K562 treated with DMSO at 1 percent for 4 hours (cell line): ENCODE measurements around the gene CFHR5. TPM values are rescaled to one million over a fixed set of nuclear protein-coding genes. Genes with fewer than 3 reads are reported as not detected.

Source experiments
- total RNA-seq: library from RNA; unstranded; fragments of 300-600 nt; gene quantifications from 2 replicates; pipeline ENCODE4 v1.2.3, GENCODE V29; 2022; ENCODE audit not compliant: insufficient read depth

The CFHR5 gene
- total RNA-seq, result not detected in 2 replicates

GRCh38 chr1:196977278-196977677, at the start of gene CFHR5:
TSS of gene CFHR5 (plus strand) at chr1:196977556. CDS start at chr1:196977665, 109 bp downstream.

GRCh38 chr1:196943568-196943967, 33.8 kb upstream of the CFHR5 start, which contains the start of gene CFHR2:
TSS of gene CFHR2 (plus strand) at chr1:196943738. CDS start at chr1:196943881, 143 bp downstream.

Other genes with a start within 250 kb of the CFHR5 start
- not detected in 2 replicates for gene CFHR3, start 202.7 kb upstream of the CFHR5 start, total RNA-seq
- gene CFHR1, start 157.8 kb upstream of the CFHR5 start, total RNA-seq, result not detected in 2 replicates
- not detected in 2 replicates for gene CFHR4, start 89.5 kb upstream of the CFHR5 start, total RNA-seq
- gene CFHR2, start 33.8 kb upstream of the CFHR5 start, total RNA-seq, result not detected in 2 replicates
- gene F13B, start 89.7 kb downstream of the CFHR5 start, total RNA-seq, result 0.30 TPM in 1 of 2 replicates, not detected in the other
- 14.7 and 19.9 TPM in 2 replicates for gene ASPM, start 169.1 kb downstream of the CFHR5 start, total RNA-seq
- 3.8 and 3.9 TPM in 2 replicates for gene ZBTB41, start 223.7 kb downstream of the CFHR5 start, total RNA-seq